ENCODE measurements around the gene BCAR3.
"Not testable (repeated sequence)": the region's sequence is repeated elsewhere in the genome, so short reads cannot be mapped to it uniquely, and the experiment has no call there.

Gene BCAR3

GRCh38 chr1:93676427-93676826 lies 5.2 kb downstream of the BCAR3 start:
- Histone ChIP-seq H3K27ac (ENCODE audit: low read length) (no peak overlapping the region), H3K4me3 (ENCODE audit: low read depth in 1 of 2, low read length in 2 of 2) (no peak overlapping the region)

GRCh38 chr1:93675931-93676330 lies 5.7 kb downstream of the BCAR3 start:
- H3K79me2 ChIP-seq (ENCODE audit: insufficient read depth, low read length) = no peaks in the 10 kb centered on the region
- TF ChIP-seq EZH2 (IDR thresholded peaks at IDR 0.05; ENCODE audit: borderline replicate concordance, low read depth, low read length, severe bottlenecking) (no peak), CTCF (IDR thresholded peaks at IDR 0.05; ENCODE audit: borderline replicate concordance, extremely low read depth, low read length, poor library complexity, severe bottlenecking) (no peak)
- H3K4me2 ChIP-seq (ENCODE audit: insufficient read depth, low read length) = no peak overlapping the region
- H3K9ac ChIP-seq (ENCODE audit: low read depth, low read length) = no peak overlapping the region
- ATAC-seq (ENCODE audit: insufficient read depth, low read depth) = no peak
- no peak overlapping the region for H3K4me3 ChIP-seq (ENCODE audit: low read depth in 1 of 2, low read length in 2 of 2)
- H4K20me1 ChIP-seq (ENCODE audit: insufficient read depth, low read length) = no peaks in the 10 kb centered on the region
- no peaks in the 10 kb centered on the region for H3K36me3 ChIP-seq (ENCODE audit: insufficient read depth, low read length)
- H3K27ac ChIP-seq (ENCODE audit: low read length) = no peak overlapping the region
- DNase-seq = no peak
- no peaks in the 10 kb centered on the region for H3K9me3 ChIP-seq (ENCODE audit: insufficient read depth, low read length, severe bottlenecking)
- H3K27me3 ChIP-seq (ENCODE audit: insufficient read depth, low read length, poor library complexity) = no peaks in the 10 kb centered on the region
- no peak overlapping the region for H2AFZ ChIP-seq (ENCODE audit: low read depth, low read length)
- H3K4me1 ChIP-seq (ENCODE audit: insufficient read depth, low read length) = no peaks in the 10 kb centered on the region

More at GRCh38 chr1:93676427-93676826, 5.2 kb downstream of the BCAR3 start:
- H3K4me2 ChIP-seq (ENCODE audit: insufficient read depth, low read length) = no peak overlapping the region
- H3K27me3 ChIP-seq (ENCODE audit: insufficient read depth, low read length, poor library complexity) = no peaks in the 10 kb centered on the region
- no peak overlapping the region for H3K9ac ChIP-seq (ENCODE audit: low read depth, low read length)
- H4K20me1 ChIP-seq (ENCODE audit: insufficient read depth, low read length) = no peaks in the 10 kb centered on the region
- H3K4me1 ChIP-seq (ENCODE audit: insufficient read depth, low read length) = no peaks in the 10 kb centered on the region
- no peaks in the 10 kb centered on the region for H3K36me3 ChIP-seq (ENCODE audit: insufficient read depth, low read length)
- H3K9me3 ChIP-seq (ENCODE audit: insufficient read depth, low read length, severe bottlenecking) = no peaks in the 10 kb centered on the region
- DNase-seq (no peak), ATAC-seq (ENCODE audit: insufficient read depth, low read depth) (no peak)
- TF ChIP-seq CTCF (IDR thresholded peaks at IDR 0.05; ENCODE audit: borderline replicate concordance, extremely low read depth, low read length, poor library complexity, severe bottlenecking) (no peak), EZH2 (IDR thresholded peaks at IDR 0.05; ENCODE audit: borderline replicate concordance, low read depth, low read length, severe bottlenecking) (no peak)
- no peak overlapping the region for H2AFZ ChIP-seq (ENCODE audit: low read depth, low read length)
- no peaks in the 10 kb centered on the region for H3K79me2 ChIP-seq (ENCODE audit: insufficient read depth, low read length)

- H3K4me1 ChIP-seq (ENCODE audit: insufficient read depth, low read length) = no peaks in the 10 kb centered on the region
- ATAC-seq (ENCODE audit: insufficient read depth, low read depth) (no peak), DNase-seq (no peak)
- no peaks in the 10 kb centered on the region for H4K20me1 ChIP-seq (ENCODE audit: insufficient read depth, low read length)
- no peaks in the 10 kb centered on the region for H3K79me2 ChIP-seq (ENCODE audit: insufficient read depth, low read length)
- TF ChIP-seq CTCF (IDR thresholded peaks at IDR 0.05; ENCODE audit: borderline replicate concordance, extremely low read depth, low read length, poor library complexity, severe bottlenecking) = no peak
- TF ChIP-seq EZH2 (IDR thresholded peaks at IDR 0.05; ENCODE audit: borderline replicate concordance, low read depth, low read length, severe bottlenecking) = no peak
- H3K4me3 ChIP-seq (ENCODE audit: low read depth in 1 of 2, low read length in 2 of 2) = no peak overlapping the region
- H3K36me3 ChIP-seq (ENCODE audit: insufficient read depth, low read length) = no peaks in the 10 kb centered on the region
- no peak overlapping the region for H3K27ac ChIP-seq (ENCODE audit: low read length)
- no peak overlapping the region for H3K9ac ChIP-seq (ENCODE audit: low read depth, low read length)
- no peak overlapping the region for H3K4me2 ChIP-seq (ENCODE audit: insufficient read depth, low read length)
- no peaks in the 10 kb centered on the region for H3K27me3 ChIP-seq (ENCODE audit: insufficient read depth, low read length, poor library complexity)
- H2AFZ ChIP-seq (ENCODE audit: low read depth, low read length) = no peak overlapping the region
- no peaks in the 10 kb centered on the region for H3K9me3 ChIP-seq (ENCODE audit: insufficient read depth, low read length, severe bottlenecking)
Measured at GRCh38 chr1:93675271-93675670, 6.4 kb downstream of the BCAR3 start.

- H2AFZ ChIP-seq (ENCODE audit: low read depth, low read length); DNase-seq; ATAC-seq (ENCODE audit: insufficient read depth, low read depth); H4K20me1 ChIP-seq (ENCODE audit: insufficient read depth, low read length); H3K4me1 ChIP-seq (ENCODE audit: insufficient read depth, low read length); H3K27ac ChIP-seq (ENCODE audit: low read length); H3K9me3 ChIP-seq (ENCODE audit: insufficient read depth, low read length, severe bottlenecking); H3K36me3 ChIP-seq (ENCODE audit: insufficient read depth, low read length); H3K9ac ChIP-seq (ENCODE audit: low read depth, low read length); H3K4me2 ChIP-seq (ENCODE audit: insufficient read depth, low read length); H3K4me3 ChIP-seq (ENCODE audit: low read depth in 1 of 2, low read length in 2 of 2); H3K27me3 ChIP-seq (ENCODE audit: insufficient read depth, low read length, poor library complexity); H3K79me2 ChIP-seq (ENCODE audit: insufficient read depth, low read length): not testable (repeated sequence)
Measured at GRCh38 chr1:93674071-93674470, 7.6 kb downstream of the BCAR3 start.
